Activated CD8-positive, alpha-beta T cell treated with anti-CD3 and anti-CD28 coated beads for 36 hours (primary cell): ENCODE data around the gene NRP1. TPM values are rescaled to one million over a fixed set of nuclear protein-coding genes. Genes with fewer than 3 reads are reported as not detected.

Source experiments
- ATAC-seq: fragments of 200-7000 bp; cut with Tn5 transposase; one replicate; pipeline ENCODE4 v1.10.0; 2021; ENCODE audit warnings: mild to moderate bottlenecking, moderate library complexity
- CTCF ChIA-PET: fragments of 350-600 bp; sonication (Branson Sonifier 250); formaldehyde crosslinking; loops from one replicate; lab custom pipeline; 2021; ENCODE audit warnings: antibody characterized with exemption; lab: Charles Lee
- POLR2A ChIA-PET: fragments of 350-600 bp; sonication (Branson Sonifier 250); formaldehyde crosslinking; loops from one replicate; lab custom pipeline; 2021; ENCODE audit warnings: antibody characterized with exemption; lab: Charles Lee
- DNase-seq: peaks from one replicate; pipeline ENCODE4 v3.0.0-alpha.2; 2020
- H3K27ac Mint-ChIP-seq: one replicate; pipeline ENCODE4 v1.8.0; 2021; ENCODE audit warnings: mild to moderate bottlenecking, mixed read lengths
- H3K27me3 Mint-ChIP-seq: one replicate; pipeline ENCODE4 v1.8.0; 2021; ENCODE audit warnings: mixed read lengths
- H3K36me3 Mint-ChIP-seq: one replicate; pipeline ENCODE4 v1.8.0; 2021; ENCODE audit warnings: low read depth, mixed read lengths
- H3K4me1 Mint-ChIP-seq: one replicate; pipeline ENCODE4 v1.8.0; 2021; ENCODE audit warnings: low read depth, mixed read lengths
- H3K4me3 Mint-ChIP-seq: one replicate; pipeline ENCODE4 v1.8.0; 2021; ENCODE audit warnings: mild to moderate bottlenecking, moderate library complexity, mixed read lengths
- H3K9me3 Mint-ChIP-seq: one replicate; pipeline ENCODE4 v1.8.0; 2021; ENCODE audit warnings: mixed read lengths
- CTCF ChIP-seq: fragments of 200-600 bp; IDR thresholded peaks from one replicate; pipeline ENCODE4 v1.8.0; 2022; ENCODE audit warnings: antibody characterized with exemption, mild to moderate bottlenecking
- intact Hi-C: fragments of 100-400 bp; cut with micrococcal nuclease; formaldehyde crosslinking; loops from one replicate; pipeline ENCODE4 v1.10.0; 2022
- total RNA-seq, 2 experiments: library from RNA; stranded (reverse); gene quantifications; one replicate each; pipeline ENCODE4 v1.2.3, GENCODE V29; 2021

The NRP1 gene
- total RNA-seq, 2 experiments from 2014 or later, result 0.22 to 0.79 TPM

- Mint-ChIP-seq H3K4me1 (peaks cover 69% of the 10 kb centered on the region), H3K27ac (peak overlapping the region; percentile 92), H3K9me3 (no peaks in the 10 kb centered on the region), H3K4me3 (peak overlapping the region; percentile 10), H3K36me3 (no peaks in the 10 kb centered on the region), H3K27me3 (peaks cover 1% of the 10 kb centered on the region)
- intact Hi-C loops, result no loop called here
- ATAC-seq (peak; percentile 74), DNase-seq (peak; percentile 92)
- CTCF ChIA-PET, result interaction anchor here (1.0 to 3.2 kb wide), 9 partner anchors 8 to 175 kb away, joined by 3 to 17 read pairs (median 4); no protein-coding TSS in a partner anchor
- no peak for TF ChIP-seq CTCF
- POLR2A ChIA-PET, result interaction anchor here (1.0 to 6.9 kb wide), 7 partner anchors 8 to 32 kb away, joined by 3 to 23 read pairs (median 9); no protein-coding TSS in a partner anchor
Measured at GRCh38 chr10:33134011-33134751, 200.3 kb downstream of the NRP1 start.

- H3K4me1 Mint-ChIP-seq, result peaks cover 74% of the 10 kb centered on the region
- ChIA-PET CTCF (interaction anchor here (1.0 to 3.2 kb wide), 8 partner anchors 7 to 174 kb away, joined by 3 to 17 read pairs (median 4); no protein-coding TSS in a partner anchor), POLR2A (interaction anchor here (1.0 to 6.9 kb wide), 6 partner anchors 9 to 32 kb away, joined by 3 to 23 read pairs (median 9); no protein-coding TSS in a partner anchor)
- no peaks in the 10 kb centered on the region for H3K36me3 Mint-ChIP-seq
- H3K4me3 Mint-ChIP-seq, result no peak overlapping the region
- no peaks in the 10 kb centered on the region for H3K9me3 Mint-ChIP-seq
- TF ChIP-seq CTCF, result no peak
- H3K27ac Mint-ChIP-seq, result peak overlapping the region; percentile 92
- peaks cover 1% of the 10 kb centered on the region for H3K27me3 Mint-ChIP-seq
- DNase-seq, result no peak
- intact Hi-C loops, result no loop called here
- ATAC-seq, result no peak
Measured at GRCh38 chr10:33133557-33133956, 200.9 kb downstream of the NRP1 start.

- ATAC-seq (no peak), DNase-seq (peak; percentile 57)
- Mint-ChIP-seq H3K4me3 (no peak overlapping the region), H3K36me3 (no peaks in the 10 kb centered on the region), H3K27ac (peak overlapping the region; percentile 40), H3K4me1 (peaks cover 68% of the 10 kb centered on the region), H3K9me3 (no peaks in the 10 kb centered on the region), H3K27me3 (peaks cover 1% of the 10 kb centered on the region)
- POLR2A ChIA-PET, result interaction anchor here (1.5 to 2.7 kb wide), 2 partner anchors 10 to 17 kb away, joined by 4 to 11 read pairs; no protein-coding TSS in a partner anchor
- CTCF ChIA-PET, result interaction anchor here (1.0 to 3.2 kb wide), 4 partner anchors 8 to 29 kb away, joined by 3 to 17 read pairs (median 5); no protein-coding TSS in a partner anchor
- intact Hi-C loops, result no loop called here
- TF ChIP-seq CTCF, result no peak
Measured at GRCh38 chr10:33132626-33133025, 201.8 kb downstream of the NRP1 start.

GRCh38 chr10:33129996-33130386 is 204.5 kb downstream of the NRP1 start:
- Mint-ChIP-seq H3K4me3 (no peak overlapping the region), H3K27me3 (peaks cover 1% of the 10 kb centered on the region), H3K9me3 (no peaks in the 10 kb centered on the region), H3K4me1 (peaks cover 67% of the 10 kb centered on the region), H3K36me3 (peaks cover 4% of the 10 kb centered on the region), H3K27ac (no peak overlapping the region)
- intact Hi-C loops, result no loop called here
- no peak for TF ChIP-seq CTCF
- DNase-seq (no peak), ATAC-seq (no peak)
- CTCF ChIA-PET, result interaction anchor here (1.0 to 1.2 kb wide), 4 partner anchors 13 to 26 kb away, joined by 3 to 4 read pairs (median 3); no protein-coding TSS in a partner anchor
- POLR2A ChIA-PET, result interaction anchor here (1.0 kb wide), 2 partner anchors 9 to 10 kb away, joined by 4 to 5 read pairs; no protein-coding TSS in a partner anchor
